Heart left ventricle (tissue), 16 donors: Measurements from ENCODE around the gene RLIM. TPM values are rescaled to one million over a fixed set of nuclear protein-coding genes. Genes with fewer than 3 reads are reported as not detected.
"Not testable (repeated sequence)": the region's sequence is repeated elsewhere in the genome, so short reads cannot be mapped to it uniquely, and the experiment has no call there.

Source experiments
- ATAC-seq, 4 donors: fragments of 200-7000 bp; cut with Tn5 transposase; one replicate each; pipeline ENCODE4 v1.9.1; 2020 to 2022; ENCODE audit warnings: moderate library complexity in 4 of 4, mild to moderate bottlenecking in 3 of 4, moderate number of reproducible peaks in 1 of 4
- DNase-seq, 5 donors: peaks; one replicate each; pipeline ENCODE4 v3.0.0-alpha.2; 2020
- H3K27ac ChIP-seq, 12 donors: fragments of 200-600 bp; sonication (generic) in 4 of 12; one replicate each; pipeline versions ENCODE4 v1.5.0 to v1.8.0; 2016 to 2022; ENCODE audit warnings: mild to moderate bottlenecking in 2 of 12
- H3K27me3 ChIP-seq, 9 donors: fragments of 200-600 bp; sonication (generic) in 2 of 9; one replicate each; pipeline versions ENCODE4 v1.5.1 to v1.8.0; 2016 to 2022; ENCODE audit warnings: mild to moderate bottlenecking in 3 of 9
- H3K36me3 ChIP-seq, 9 donors: fragments of 200-600 bp; sonication (generic) in 2 of 9; one replicate each; pipeline versions ENCODE4 v1.5.0 to v1.8.0; 2018 to 2022; ENCODE audit warnings: mild to moderate bottlenecking in 2 of 9
- H3K4me1 ChIP-seq, 12 donors: fragments of 200-600 bp; sonication (generic) in 4 of 12; one replicate each; pipeline versions ENCODE4 v1.5.0 to v1.8.0; 2016 to 2022; ENCODE audit warnings: mild to moderate bottlenecking in 3 of 12
- H3K4me3 ChIP-seq, 12 donors: fragments of 200-600 bp; sonication (generic) in 4 of 12; one replicate each; pipeline versions ENCODE4 v1.5.0 to v1.8.0; 2017 to 2022; ENCODE audit warnings: mild to moderate bottlenecking in 9 of 12, moderate library complexity in 4 of 12
- H3K9me3 ChIP-seq, 12 donors: fragments of 200-600 bp; sonication (generic) in 4 of 12; one replicate each; pipeline versions ENCODE4 v1.5.0 to v1.8.0; 2016 to 2022; ENCODE audit warnings: mild to moderate bottlenecking in 1 of 12
- CTCF ChIP-seq, 12 donors: fragments of 200-600 bp; sonication (generic) in 4 of 12; IDR thresholded peaks; one replicate each; pipeline versions ENCODE4 v1.5.0 to v1.8.0; 2018 to 2022; ENCODE audit warnings: antibody characterized with exemption in 12 of 12, mild to moderate bottlenecking in 5 of 12
- POLR2A ChIP-seq, 2 donors: fragments of 450-650 bp; IDR thresholded peaks; one replicate each; pipeline ENCODE4 v1.6.1; 2017; ENCODE audit warnings: antibody characterized with exemption in 2 of 2, mild to moderate bottlenecking in 2 of 2, moderate library complexity in 2 of 2
- WGBS, 4 donors: extraction: QIAGEN DNeasy Blood & Tissue Kit in 2 of 4; methylation state at CpG; one replicate each; pipeline versions ENCODE4 v1.1.5 to v1.1.7; 2013 to 2018; 5-methylcytosine and 5-hydroxymethylcytosine counted together
- intact Hi-C, 10 donors: fragments of 100-400 bp; cut with DNase I; formaldehyde crosslinking; loops; one replicate each; pipeline versions ENCODE4 v1.11.1 to v1.14.2; 2022
- long read RNA-seq, 3 donors: library from polyadenylated mRNA; unstranded; transcript quantifications; one replicate each; pipeline ENCODE4 v2.0.0, GENCODE V29; 2020 to 2021
- polyA plus RNA-seq, 2 donors: library from polyadenylated mRNA; stranded (reverse); fragments of 200-250 nt; gene quantifications; one replicate each; pipeline ENCODE4 v1.2.3, GENCODE V29; 2013
- total RNA-seq, 9 donors: library from RNA; depleted of rRNA in 2 of 9; stranded (reverse); fragments of >200 nt in 2 of 9; fragmentation: NEBNext Ultra II Directional in 3 of 9; extraction: Animal tissue kit (Norgen Biotek cat#: 25700) in 3 of 9; gene quantifications; one replicate each; pipeline versions ENCODE4 v1.1.0 to v1.2.4, GENCODE V29; 2016 to 2023
- donor health status: ischemic (EF 13 %, LVEDD 7.1; RV severe dilation, severe dysfunction).
- donor health status: healthy with polysubstance abuse.
- donor health status: DM: no; HTN: yes; CAD: no.
- donor health status: DM: no; HTN: no; CAD: no.
- donor health status: ischemic (EF 25% LVEDD 6.9; RV normal size, moderate dysfunction).
- donor health status: ischemic (EF 25% LVEDD 5.7; RV mildly dilated, moderate dysfunction).
- donor health status: healthy.
- donor health status: DM: yes; HTN: yes; CAD: no.
- donor health status: ischemic (EF 35%, LVEDD 5.7; RV mildly dilated, moderate dysfunction).
- donor health status: nonischemic (EF 11% LVEDD 7.7; RV severe dilation, severe dysfunction).
- donor health status: DM: yes; HTN: yes; CAD: no.
- donor health status: PGD.
- donor health status: ischemic (EF 29% LVEDD 5.4; RV normal size, mild dysfunction).
- donor health status: nonischemic (EF 23%, LVEDD 6.1; RV moderate dilation, normal function).

The RLIM gene
- total RNA-seq (10 to 100 TPM; 19.3 to 37.0 (median 26.0) TPM), polyA plus RNA-seq (10 to 100 TPM in 1 of 2 donors, 1 to 10 TPM in 1; 5.2 to 11.6 TPM)
- long read RNA-seq, donor 1, full-length matches to known transcripts = 10 of 15 reads
- long read RNA-seq, donor 1, partial matches to known transcripts = 0 of 15 reads
- long read RNA-seq, donor 1, other reads (novel, unspliced or antisense) = 5 of 15 reads
- long read RNA-seq, donor 2, full-length matches to known transcripts = 36 of 48 reads
- long read RNA-seq, donor 2, partial matches to known transcripts = 1 of 48 reads
- long read RNA-seq, donor 2, other reads (novel, unspliced or antisense) = 11 of 48 reads
- long read RNA-seq, donor 3, full-length matches to known transcripts = 19 of 23 reads
- long read RNA-seq, donor 3, partial matches to known transcripts = 0 of 23 reads
- long read RNA-seq, donor 3, other reads (novel, unspliced or antisense) = 4 of 23 reads

GRCh38 chrX:74614093-74614909, at the start of gene RLIM:
RLIM (minus strand) TSS chrX:74614624; CDS start chrX:74595977, 18,647 bp downstream.
- DNase-seq (peak; percentile 93 to 96 (median 94)), ATAC-seq (peak; percentile 99 to 100 (median 100))
- Histone ChIP-seq H3K27me3 (no peaks in the 10 kb centered on the region), H3K4me3 (peak within 1 kb of the TSS; percentile 64 to 95 (median 86)), H3K9me3 (no peaks in the 10 kb centered on the region), H3K4me1 (peaks cover 0 to 20% (median 3%) of the 10 kb centered on the region in 12 donors), H3K27ac (peak within 1 kb of the TSS; percentile 90 to 99 (median 97)), H3K36me3 (peaks cover 0 to 22% (median 0%) of the 10 kb centered on the region in 9 donors)
- TF ChIP-seq CTCF (IDR thresholded peaks at IDR 0.05) (no peak), POLR2A (IDR thresholded peaks at IDR 0.05) (peak in 1 of 2 donors; percentile 49)
- intact Hi-C loops = no loop called here
- 0 to 43% (median 21%) methylated on average over 50 to 66 of the region's 66 CpGs for WGBS, 4 donors

- WGBS, 4 donors = 43 to 63% (median 46%) methylated on average over 5 to 6 of the region's 6 CpGs
- TF ChIP-seq POLR2A (IDR thresholded peaks at IDR 0.05) (no peak), CTCF (IDR thresholded peaks at IDR 0.05) (no peak)
- no peak overlapping the region for H3K4me3 ChIP-seq
- intact Hi-C loops = no loop called here
- H3K27me3 ChIP-seq = peaks cover 0 to 9% (median 0%) of the 10 kb centered on the region in 9 donors
- H3K36me3 ChIP-seq = no peaks in the 10 kb centered on the region
- H3K27ac ChIP-seq = no peak overlapping the region
- no peaks in the 10 kb centered on the region for H3K9me3 ChIP-seq
- ATAC-seq (no peak), DNase-seq (no peak)
- no peaks in the 10 kb centered on the region for H3K4me1 ChIP-seq
These were observed 41.8 kb upstream of the RLIM start for GRCh38 chrX:74656079-74656745.

GRCh38 chrX:74654953-74655352, 40.5 kb upstream of the RLIM start:
- H3K9me3 ChIP-seq, H3K27ac ChIP-seq, ATAC-seq, H3K4me1 ChIP-seq, DNase-seq, intact Hi-C loops, H3K36me3 ChIP-seq, H3K4me3 ChIP-seq: not testable (repeated sequence)
- 78 to 84% (median 82%) methylated on average over 4 of the region's 4 CpGs for WGBS, 4 donors
- peaks cover 0 to 15% (median 0%) of the 10 kb centered on the region in 9 donors for H3K27me3 ChIP-seq

GRCh38 chrX:74636749-74637314, 22.4 kb upstream of the RLIM start:
- Histone ChIP-seq H3K4me3 (no peak overlapping the region), H3K27ac (no peak overlapping the region), H3K4me1 (no peaks in the 10 kb centered on the region), H3K27me3 (peaks cover 0 to 23% (median 0%) of the 10 kb centered on the region in 9 donors), H3K9me3 (peaks cover 0 to 9% (median 0%) of the 10 kb centered on the region in 12 donors), H3K36me3 (no peaks in the 10 kb centered on the region)
- no peak for TF ChIP-seq CTCF (IDR thresholded peaks at IDR 0.05)
- TF ChIP-seq POLR2A (IDR thresholded peaks at IDR 0.05) = no peak
- intact Hi-C loops = no loop called here
- DNase-seq (no peak), ATAC-seq (no peak)
- 70 to 86% (median 78%) methylated on average over 9 of the region's 9 CpGs for WGBS, 4 donors
